ENCODE data around the gene MED7.

DNA sequence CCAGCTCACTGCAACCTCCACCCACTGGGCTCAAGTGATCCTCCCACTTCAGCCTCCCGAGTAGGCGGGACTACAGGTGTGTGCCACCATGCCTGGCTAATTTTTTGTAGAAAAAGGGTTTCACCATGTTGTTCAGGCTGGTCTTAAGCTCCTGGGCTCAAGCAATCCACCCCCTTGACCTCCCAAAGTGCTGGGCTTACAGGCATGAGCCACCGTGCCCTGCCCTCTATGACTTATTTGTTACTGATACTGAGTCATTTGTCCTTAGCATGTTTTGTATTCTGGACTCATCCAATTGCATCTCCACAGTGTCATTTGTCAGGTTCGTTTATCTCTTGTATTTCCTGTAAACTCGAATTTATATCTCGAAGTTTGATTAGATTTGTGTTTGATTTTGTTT, 35.3 kb upstream of the MED7 start:
- TF ChIP-seq CTCF (IDR thresholded peaks at IDR 0.05 in 4 of 5, conservative IDR thresholded peaks at IDR 0.05 in 1 of 5) (no peak), POLR2A (IDR thresholded peaks at IDR 0.05) (no peak)
